ENCODE data around the gene EBF3. TPM values are rescaled to one million over a fixed set of nuclear protein-coding genes. Genes with fewer than 3 reads are reported as not detected.

The EBF3 gene
- total RNA-seq, 2 experiments from 2014 or later, result not detected

DNA sequence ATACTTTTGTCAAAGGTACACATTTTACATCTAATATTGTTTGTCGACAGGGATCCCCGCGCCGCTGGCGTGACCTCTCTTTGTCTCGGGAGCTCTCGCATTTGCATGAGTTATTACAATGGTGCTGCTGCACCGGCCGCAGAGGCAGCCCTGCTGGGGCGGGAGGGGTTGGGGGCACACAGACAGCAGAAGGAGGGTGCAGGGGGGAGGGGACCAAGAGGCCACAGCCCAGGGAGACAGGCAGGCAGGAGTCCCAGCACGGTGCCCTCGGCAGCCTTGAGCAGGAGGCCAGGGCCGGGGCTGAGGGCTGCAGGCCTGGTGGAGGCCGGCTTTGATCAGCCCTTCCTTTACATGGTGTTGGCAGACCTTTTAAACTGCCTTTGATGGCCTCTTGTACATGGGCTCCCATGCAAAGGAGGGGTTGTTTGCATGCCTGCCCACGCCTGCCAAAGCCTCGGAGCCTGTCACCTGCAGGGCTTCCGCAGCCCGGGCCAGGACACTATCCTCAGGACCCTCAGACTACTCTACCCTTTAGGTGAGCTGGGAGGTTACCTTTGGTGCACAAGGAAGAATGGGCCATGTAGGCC lies 95.5 kb downstream of the EBF3 start:
- Mint-ChIP-seq H3K4me3 (no peak overlapping the region), H3K27me3 (ENCODE audit: low read depth) (peaks cover 8% of the 10 kb centered on the region), H3K36me3 (ENCODE audit: low read depth) (no peaks in the 10 kb centered on the region), H3K4me1 (ENCODE audit: low read depth) (peaks cover 5% of the 10 kb centered on the region), H3K27ac (no peak overlapping the region), H3K9me3 (no peaks in the 10 kb centered on the region)
- intact Hi-C loops (cut with micrococcal nuclease), result no loop called here
- CTCF ChIA-PET, result no interaction called here
- no peak for DNase-seq

DNA sequence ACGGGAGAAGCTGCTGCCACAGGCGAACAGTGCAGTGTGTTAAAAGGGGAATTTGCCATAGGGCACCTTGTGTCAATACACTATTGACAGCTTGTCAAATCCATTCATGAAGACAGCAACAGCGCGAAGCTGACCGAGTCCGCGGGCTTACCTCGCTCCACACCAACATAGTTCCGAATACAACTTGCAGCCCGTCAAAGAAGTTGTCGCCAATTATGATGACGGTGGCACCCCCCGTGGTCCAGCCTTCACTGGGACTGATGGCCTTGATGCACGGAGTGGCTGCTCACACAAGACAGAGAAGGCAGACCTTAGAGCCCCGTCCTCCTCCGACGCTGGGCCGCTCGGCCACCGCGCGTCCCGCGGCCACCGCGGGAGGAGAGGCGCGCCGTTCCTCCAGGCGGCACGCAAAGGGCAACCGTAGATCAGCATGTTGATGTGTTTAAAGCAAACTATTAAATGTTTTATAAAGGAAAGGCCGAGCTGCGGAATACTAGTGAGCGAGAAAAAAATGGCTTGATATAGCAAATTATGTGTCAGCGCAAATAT lies 96.4 kb downstream of the EBF3 start:
- Mint-ChIP-seq H3K9me3 (no peaks in the 10 kb centered on the region), H3K27me3 (ENCODE audit: low read depth) (peaks cover 8% of the 10 kb centered on the region), H3K36me3 (ENCODE audit: low read depth) (no peaks in the 10 kb centered on the region), H3K4me3 (no peak overlapping the region), H3K27ac (no peak overlapping the region), H3K4me1 (ENCODE audit: low read depth) (peaks cover 5% of the 10 kb centered on the region)
- intact Hi-C loops (cut with micrococcal nuclease), result no loop called here
- DNase-seq, result no peak
- CTCF ChIA-PET, result no interaction called here

DNA sequence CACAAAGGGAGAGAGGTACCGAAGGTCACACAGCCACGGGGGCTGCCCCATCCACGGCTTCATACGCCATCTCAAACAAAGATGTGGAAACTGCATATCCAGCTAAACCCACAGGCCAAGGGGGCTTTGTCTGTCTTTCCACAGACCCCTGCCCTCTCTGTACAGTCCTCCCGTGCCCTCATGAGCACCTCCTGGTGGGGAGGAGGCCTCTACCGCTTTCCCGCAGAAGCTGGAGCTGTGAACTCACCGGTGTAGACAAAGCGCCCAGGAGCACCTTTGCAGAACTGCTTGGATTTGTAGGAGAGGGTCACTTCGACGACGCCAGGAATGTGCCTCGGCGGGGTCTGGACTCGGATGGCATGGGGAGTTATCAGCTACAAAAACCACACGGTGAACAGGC lies 97.2 kb downstream of the EBF3 start:
- DNase-seq, result no peak
- H3K4me3 Mint-ChIP-seq, result no peak overlapping the region
- H3K36me3 Mint-ChIP-seq (ENCODE audit: low read depth), result no peaks in the 10 kb centered on the region
- intact Hi-C loops (cut with micrococcal nuclease), result no loop called here
- H3K9me3 Mint-ChIP-seq, result no peaks in the 10 kb centered on the region
- H3K4me1 Mint-ChIP-seq (ENCODE audit: low read depth), result peaks cover 5% of the 10 kb centered on the region
- no peak overlapping the region for H3K27ac Mint-ChIP-seq
- peaks cover 8% of the 10 kb centered on the region for H3K27me3 Mint-ChIP-seq (ENCODE audit: low read depth)
- CTCF ChIA-PET, result no interaction called here

DNA sequence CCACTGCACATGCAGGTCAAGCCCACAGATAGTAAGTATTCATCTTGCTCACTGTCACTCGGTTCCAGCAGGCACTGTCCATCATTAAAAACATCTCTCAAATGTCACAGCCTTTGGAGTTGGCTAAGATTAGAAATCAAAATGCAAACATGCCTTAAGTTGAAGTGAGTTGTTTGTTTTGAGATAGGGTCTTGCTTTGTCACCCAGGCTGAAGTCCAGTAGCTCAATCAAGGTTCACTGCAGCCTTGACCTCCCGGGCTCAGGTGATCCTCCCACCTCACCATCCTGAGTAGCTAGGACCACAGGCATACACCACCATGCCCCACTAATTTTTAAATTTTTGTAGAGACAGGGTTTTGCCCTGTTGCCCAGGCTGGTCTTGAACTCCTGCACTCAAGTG lies 98.1 kb downstream of the EBF3 start:
- no peak for DNase-seq
- Mint-ChIP-seq H3K27ac (no peak overlapping the region), H3K9me3 (no peaks in the 10 kb centered on the region), H3K4me3 (no peak overlapping the region), H3K4me1 (ENCODE audit: low read depth) (peaks cover under 1% of the 10 kb centered on the region), H3K36me3 (ENCODE audit: low read depth) (no peaks in the 10 kb centered on the region), H3K27me3 (ENCODE audit: low read depth) (peaks cover 4% of the 10 kb centered on the region)
- CTCF ChIA-PET, result no interaction called here
- intact Hi-C loops (cut with micrococcal nuclease), result no loop called here

- Mint-ChIP-seq H3K4me3 (no peak overlapping the region), H3K9me3 (no peaks in the 10 kb centered on the region), H3K4me1 (ENCODE audit: low read depth) (no peaks in the 10 kb centered on the region), H3K27ac (no peak overlapping the region), H3K27me3 (ENCODE audit: low read depth) (peaks cover 4% of the 10 kb centered on the region), H3K36me3 (ENCODE audit: low read depth) (no peaks in the 10 kb centered on the region)
- intact Hi-C loops (cut with micrococcal nuclease), result no loop called here
- no peak for DNase-seq
- CTCF ChIA-PET, result interaction anchor here (1.8 kb wide), 1 partner anchor 11 kb away, joined by 4 read pairs; no protein-coding TSS in a partner anchor
These were observed 98.7 kb downstream of the EBF3 start for GRCh38 chr10:129865413-129865812.

- CTCF ChIA-PET, result interaction anchor here (0.6 to 1.8 kb wide), 2 partner anchors 12 to 106 kb away, joined by 4 read pairs; no protein-coding TSS in a partner anchor
- intact Hi-C loops (cut with micrococcal nuclease), result no loop called here
- Mint-ChIP-seq H3K4me3 (no peak overlapping the region), H3K9me3 (no peaks in the 10 kb centered on the region), H3K36me3 (ENCODE audit: low read depth) (no peaks in the 10 kb centered on the region), H3K27ac (peak overlapping the region; percentile 46), H3K27me3 (ENCODE audit: low read depth) (no peaks in the 10 kb centered on the region), H3K4me1 (ENCODE audit: low read depth) (no peaks in the 10 kb centered on the region)
- no peak for DNase-seq
These were observed 99.4 kb downstream of the EBF3 start for GRCh38 chr10:129864601-129865126.

DNA sequence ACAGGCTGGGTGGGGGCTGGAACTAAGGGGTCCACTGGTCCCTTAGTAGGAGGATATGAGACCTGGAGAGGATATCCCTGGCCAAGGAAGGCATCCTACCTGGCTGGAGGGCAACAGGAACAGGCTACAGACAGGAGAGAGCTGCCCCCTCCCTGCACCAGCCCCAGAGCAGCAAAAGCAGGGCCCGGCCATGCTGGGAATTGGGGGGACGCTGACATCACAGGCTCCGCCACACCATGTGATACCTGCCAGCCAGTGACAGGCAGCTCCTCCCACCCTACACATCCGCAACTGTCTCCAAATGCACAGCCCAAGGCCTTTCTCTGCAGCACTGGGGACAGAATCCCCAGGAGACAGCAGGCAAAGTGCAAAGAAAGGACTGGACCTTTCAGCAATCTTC lies 100.0 kb downstream of the EBF3 start:
- H3K27ac Mint-ChIP-seq, result no peak overlapping the region
- no peaks in the 10 kb centered on the region for H3K9me3 Mint-ChIP-seq
- intact Hi-C loops (cut with micrococcal nuclease), result no loop called here
- no peaks in the 10 kb centered on the region for H3K27me3 Mint-ChIP-seq (ENCODE audit: low read depth)
- CTCF ChIA-PET, result interaction anchor here (0.6 to 1.8 kb wide), 2 partner anchors 13 to 107 kb away, joined by 4 read pairs; no protein-coding TSS in a partner anchor
- no peak overlapping the region for H3K4me3 Mint-ChIP-seq
- DNase-seq, result no peak
- H3K4me1 Mint-ChIP-seq (ENCODE audit: low read depth), result no peaks in the 10 kb centered on the region
- no peaks in the 10 kb centered on the region for H3K36me3 Mint-ChIP-seq (ENCODE audit: low read depth)

- DNase-seq, result no peak
- no peaks in the 10 kb centered on the region for H3K36me3 Mint-ChIP-seq (ENCODE audit: low read depth)
- H3K4me1 Mint-ChIP-seq (ENCODE audit: low read depth), result no peaks in the 10 kb centered on the region
- no peaks in the 10 kb centered on the region for H3K27me3 Mint-ChIP-seq (ENCODE audit: low read depth)
- intact Hi-C loops (cut with micrococcal nuclease), result no loop called here
- H3K9me3 Mint-ChIP-seq, result no peaks in the 10 kb centered on the region
- H3K27ac Mint-ChIP-seq, result no peak overlapping the region
- H3K4me3 Mint-ChIP-seq, result no peak overlapping the region
- CTCF ChIA-PET, result no interaction called here
These were observed 100.8 kb downstream of the EBF3 start for GRCh38 chr10:129863201-129863663.

GRCh38 chr10:129861776-129862531 lies 102.1 kb downstream of the EBF3 start:
- Mint-ChIP-seq H3K9me3 (no peaks in the 10 kb centered on the region), H3K36me3 (ENCODE audit: low read depth) (no peaks in the 10 kb centered on the region), H3K4me3 (no peak overlapping the region), H3K27me3 (ENCODE audit: low read depth) (peaks cover 2% of the 10 kb centered on the region), H3K4me1 (ENCODE audit: low read depth) (no peaks in the 10 kb centered on the region), H3K27ac (no peak overlapping the region)
- intact Hi-C loops (cut with micrococcal nuclease), result no loop called here
- no peak for DNase-seq
- CTCF ChIA-PET, result interaction anchor here (0.7 kb wide), 1 partner anchor 271 kb away, joined by 3 read pairs; no protein-coding TSS in a partner anchor

DNA sequence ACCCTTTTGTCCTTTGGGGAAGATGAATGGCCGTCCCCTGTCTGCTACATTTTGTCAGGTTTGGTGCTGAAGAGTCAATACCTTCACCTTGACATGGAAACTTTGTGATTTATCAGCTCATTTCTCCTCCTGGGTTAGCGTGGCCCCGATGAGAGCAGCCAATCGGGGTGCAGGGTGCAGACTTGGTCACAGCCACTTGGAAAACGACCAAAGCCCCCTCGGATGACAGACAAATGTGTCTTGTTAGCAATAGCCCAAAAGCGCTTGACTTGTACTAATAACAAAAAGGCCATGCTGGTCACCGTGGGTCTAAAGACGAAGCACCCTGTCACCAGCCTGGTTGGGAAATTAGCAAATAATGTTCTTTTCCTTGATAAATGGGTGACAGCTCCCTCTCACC lies 103.7 kb downstream of the EBF3 start:
- Mint-ChIP-seq H3K4me3 (no peak overlapping the region), H3K27me3 (ENCODE audit: low read depth) (peaks cover 2% of the 10 kb centered on the region), H3K27ac (no peak overlapping the region), H3K4me1 (ENCODE audit: low read depth) (no peaks in the 10 kb centered on the region), H3K36me3 (ENCODE audit: low read depth) (no peaks in the 10 kb centered on the region), H3K9me3 (no peaks in the 10 kb centered on the region)
- no peak for DNase-seq
- intact Hi-C loops (cut with micrococcal nuclease), result no loop called here
- CTCF ChIA-PET, result no interaction called here

- CTCF ChIA-PET, result interaction anchor here (0.6 kb wide), 1 partner anchor 18 kb away, joined by 3 read pairs; no protein-coding TSS in a partner anchor
- DNase-seq, result no peak
- Mint-ChIP-seq H3K36me3 (ENCODE audit: low read depth) (no peaks in the 10 kb centered on the region), H3K27ac (no peak overlapping the region), H3K4me3 (no peak overlapping the region), H3K4me1 (ENCODE audit: low read depth) (no peaks in the 10 kb centered on the region), H3K9me3 (no peaks in the 10 kb centered on the region), H3K27me3 (ENCODE audit: low read depth) (peaks cover 2% of the 10 kb centered on the region)
- intact Hi-C loops (cut with micrococcal nuclease), result no loop called here
These were observed 104.5 kb downstream of the EBF3 start for GRCh38 chr10:129859536-129859935.

GRCh38 chr10:129857242-129857960 lies 106.7 kb downstream of the EBF3 start:
- Mint-ChIP-seq H3K4me3 (no peak overlapping the region), H3K27me3 (ENCODE audit: low read depth) (peaks cover 2% of the 10 kb centered on the region), H3K4me1 (ENCODE audit: low read depth) (no peaks in the 10 kb centered on the region), H3K9me3 (no peaks in the 10 kb centered on the region), H3K36me3 (ENCODE audit: low read depth) (no peaks in the 10 kb centered on the region), H3K27ac (no peak overlapping the region)
- intact Hi-C loops (cut with micrococcal nuclease), result no loop called here
- no peak for DNase-seq
- CTCF ChIA-PET, result no interaction called here
